Activated CD8-positive, alpha-beta T cell treated with anti-CD3 and anti-CD28 coated beads, Interleukin-2, amount 10 ng/mL, durations not matched to agents 7 days and 5 days (primary cell): ENCODE measurements around the gene EPB41L2. TPM values are rescaled to one million over a fixed set of nuclear protein-coding genes. Genes with fewer than 3 reads are reported as not detected.
"Not testable (repeated sequence)": the region's sequence is repeated elsewhere in the genome, so short reads cannot be mapped to it uniquely, and the experiment has no call there.

Source experiments
- ATAC-seq: fragments of 150-1000 bp; cut with Tn5 transposase; one replicate; pipeline ENCODE4 v1.10.0; 2021; ENCODE audit warnings: moderate library complexity
- CTCF ChIA-PET: fragments of 350-600 bp; sonication (Branson Sonifier 250); formaldehyde crosslinking; loops from one replicate; lab custom pipeline; 2021; ENCODE audit warnings: antibody characterized with exemption; lab: Charles Lee
- POLR2A ChIA-PET: fragments of 350-600 bp; sonication (Branson Sonifier 250); formaldehyde crosslinking; loops from one replicate; lab custom pipeline; 2021; ENCODE audit warnings: antibody characterized with exemption; lab: Charles Lee
- DNase-seq: peaks from one replicate; pipeline ENCODE4 v3.0.0-alpha.2; 2020
- H3K27ac Mint-ChIP-seq: one replicate; pipeline ENCODE4 v1.8.0; 2021; ENCODE audit warnings: mild to moderate bottlenecking, mixed read lengths
- H3K27me3 Mint-ChIP-seq: one replicate; pipeline ENCODE4 v1.8.0; 2021; ENCODE audit warnings: low read depth, mixed read lengths
- H3K36me3 Mint-ChIP-seq: one replicate; pipeline ENCODE4 v1.8.0; 2021; ENCODE audit warnings: low read depth, mixed read lengths
- H3K4me1 Mint-ChIP-seq: one replicate; pipeline ENCODE4 v1.8.0; 2021; ENCODE audit warnings: low read depth, mixed read lengths
- H3K4me3 Mint-ChIP-seq: one replicate; pipeline ENCODE4 v1.8.0; 2021; ENCODE audit warnings: mild to moderate bottlenecking, mixed read lengths
- H3K9me3 Mint-ChIP-seq: one replicate; pipeline ENCODE4 v1.8.0; 2022; ENCODE audit warnings: mixed read lengths; ENCODE audit not compliant: insufficient read depth
- total RNA-seq, 2 experiments: library from RNA; stranded (reverse); gene quantifications; one replicate each; pipeline ENCODE4 v1.2.3, GENCODE V29; 2021

Gene EPB41L2
- total RNA-seq, 2 experiments from 2014 or later, result 18.0 to 23.6 TPM

GRCh38 chr6:130815200-130816071, 247.6 kb downstream of the EPB41L2 start:
- Mint-ChIP-seq H3K36me3 (peaks cover 4% of the 10 kb centered on the region), H3K4me1 (peaks cover 4% of the 10 kb centered on the region), H3K27me3 (peaks cover 2% of the 10 kb centered on the region), H3K4me3 (no peak overlapping the region), H3K9me3 (peaks cover 7% of the 10 kb centered on the region), H3K27ac (no peak overlapping the region)
- POLR2A ChIA-PET, result no interaction called here
- ATAC-seq (no peak), DNase-seq (no peak)
- CTCF ChIA-PET, result interaction anchor here (0.8 to 0.9 kb wide), 2 partner anchors 117 to 533 kb away, joined by 3 to 4 read pairs; no protein-coding TSS in a partner anchor

- POLR2A ChIA-PET, result no interaction called here
- Mint-ChIP-seq H3K36me3 (peaks cover 4% of the 10 kb centered on the region), H3K27ac (no peak overlapping the region), H3K27me3 (peaks cover 5% of the 10 kb centered on the region), H3K4me3 (no peak overlapping the region), H3K4me1 (peaks cover 4% of the 10 kb centered on the region), H3K9me3 (peaks cover 7% of the 10 kb centered on the region)
- no peak for ATAC-seq
- no peak for DNase-seq
- CTCF ChIA-PET, result interaction anchor here (0.9 kb wide), 1 partner anchor 532 kb away, joined by 3 read pairs; no protein-coding TSS in a partner anchor
Observed at GRCh38 chr6:130814506-130814905, 248.5 kb downstream of the EPB41L2 start.

GRCh38 chr6:130811932-130812331, 251.1 kb downstream of the EPB41L2 start:
- no peak overlapping the region for H3K27ac Mint-ChIP-seq
- H3K4me3 Mint-ChIP-seq, result no peak overlapping the region
- no peak for DNase-seq
- CTCF ChIA-PET, result interaction anchor here (0.6 kb wide), 1 partner anchor 328 kb away, joined by 3 read pairs; no protein-coding TSS in a partner anchor
- ATAC-seq, result no peak
- POLR2A ChIA-PET, result no interaction called here
- peaks cover 3% of the 10 kb centered on the region for H3K27me3 Mint-ChIP-seq
- no peaks in the 10 kb centered on the region for H3K36me3 Mint-ChIP-seq
- H3K4me1 Mint-ChIP-seq, result no peaks in the 10 kb centered on the region
- H3K9me3 Mint-ChIP-seq, result no peaks in the 10 kb centered on the region

GRCh38 chr6:130810307-130811030, 252.6 kb downstream of the EPB41L2 start:
- H3K36me3 Mint-ChIP-seq, result no peaks in the 10 kb centered on the region
- CTCF ChIA-PET, result no interaction called here
- H3K27me3 Mint-ChIP-seq, result peaks cover 3% of the 10 kb centered on the region
- ATAC-seq (no peak), DNase-seq (no peak)
- H3K27ac Mint-ChIP-seq, result no peak overlapping the region
- H3K4me1 Mint-ChIP-seq, result no peaks in the 10 kb centered on the region
- POLR2A ChIA-PET, result no interaction called here
- H3K9me3 Mint-ChIP-seq, result no peaks in the 10 kb centered on the region
- no peak overlapping the region for H3K4me3 Mint-ChIP-seq

GRCh38 chr6:130801368-130801767, 261.7 kb downstream of the EPB41L2 start:
- H3K36me3 Mint-ChIP-seq, CTCF ChIA-PET, DNase-seq, H3K4me1 Mint-ChIP-seq, H3K4me3 Mint-ChIP-seq, POLR2A ChIA-PET, H3K27me3 Mint-ChIP-seq, H3K27ac Mint-ChIP-seq, H3K9me3 Mint-ChIP-seq, ATAC-seq: not testable (repeated sequence)

GRCh38 chr6:130797061-130797460, 266.0 kb downstream of the EPB41L2 start:
- no peaks in the 10 kb centered on the region for H3K4me1 Mint-ChIP-seq
- DNase-seq, result no peak
- no peak overlapping the region for H3K4me3 Mint-ChIP-seq
- H3K9me3 Mint-ChIP-seq, result no peaks in the 10 kb centered on the region
- CTCF ChIA-PET, result no interaction called here
- no peaks in the 10 kb centered on the region for H3K36me3 Mint-ChIP-seq
- H3K27ac Mint-ChIP-seq, result no peak overlapping the region
- no peaks in the 10 kb centered on the region for H3K27me3 Mint-ChIP-seq
- no peak for ATAC-seq
- POLR2A ChIA-PET, result no interaction called here

- H3K27ac Mint-ChIP-seq, result no peak overlapping the region
- no peak overlapping the region for H3K4me3 Mint-ChIP-seq
- no peaks in the 10 kb centered on the region for H3K9me3 Mint-ChIP-seq
- no peaks in the 10 kb centered on the region for H3K4me1 Mint-ChIP-seq
- POLR2A ChIA-PET, result no interaction called here
- CTCF ChIA-PET, result interaction anchor here (0.6 kb wide), 1 partner anchor 32 kb away, joined by 3 read pairs; no protein-coding TSS in a partner anchor
- H3K27me3 Mint-ChIP-seq, result no peaks in the 10 kb centered on the region
- no peak for DNase-seq
- H3K36me3 Mint-ChIP-seq, result no peaks in the 10 kb centered on the region
- ATAC-seq, result no peak
Observed at GRCh38 chr6:130796313-130796905, 266.6 kb downstream of the EPB41L2 start.

- no peaks in the 10 kb centered on the region for H3K4me1 Mint-ChIP-seq
- DNase-seq (no peak), ATAC-seq (no peak)
- H3K9me3 Mint-ChIP-seq, result no peaks in the 10 kb centered on the region
- ChIA-PET CTCF (interaction anchor here (1.0 kb wide), 1 partner anchor 68 kb away, joined by 3 read pairs; no protein-coding TSS in a partner anchor), POLR2A (interaction anchor here (1.0 kb wide), 1 partner anchor 101 kb away, joined by 3 read pairs; no protein-coding TSS in a partner anchor)
- H3K27me3 Mint-ChIP-seq, result peaks cover 2% of the 10 kb centered on the region
- H3K4me3 Mint-ChIP-seq, result no peak overlapping the region
- no peaks in the 10 kb centered on the region for H3K36me3 Mint-ChIP-seq
- H3K27ac Mint-ChIP-seq, result no peak overlapping the region
Observed at GRCh38 chr6:130794738-130795137, 268.3 kb downstream of the EPB41L2 start.

GRCh38 chr6:130794010-130794697, 268.9 kb downstream of the EPB41L2 start:
- no peak for ATAC-seq
- Mint-ChIP-seq H3K36me3 (no peaks in the 10 kb centered on the region), H3K4me3 (no peak overlapping the region)

More at GRCh38 chr6:130794010-130794697, 268.9 kb downstream of the EPB41L2 start:
- Mint-ChIP-seq H3K9me3 (no peaks in the 10 kb centered on the region), H3K27ac (no peak overlapping the region), H3K27me3 (peaks cover 2% of the 10 kb centered on the region), H3K4me1 (no peaks in the 10 kb centered on the region)
- no peak for DNase-seq
- ChIA-PET CTCF (interaction anchor here (1.0 kb wide), 1 partner anchor 67 kb away, joined by 3 read pairs; no protein-coding TSS in a partner anchor), POLR2A (no interaction called here)
